SK-N-SH (cell line): ENCODE data around the gene BMAL1. TPM values are rescaled to one million over a fixed set of nuclear protein-coding genes. Genes with fewer than 3 reads are reported as not detected.

ENCODE experiments used
- CTCF ChIA-PET: fragments of 300-600, 350-600 bp; formaldehyde crosslinking; extraction: SDS; loops from one replicate; lab custom pipeline; 2021; lab: Yijun Ruan, JAX
- POLR2A ChIA-PET: fragments of 350-600 bp; sonication (Branson Sonifier 250); formaldehyde crosslinking; extraction: SDS; loops from one replicate; lab custom pipeline; 2020; ENCODE audit warnings: antibody characterized with exemption, inconsistent platforms; lab: Yijun Ruan, JAX
- DNase-seq: peaks from one replicate; pipeline ENCODE4 v3.0.0; 2012
- H2AFZ ChIP-seq: fragments of 200-600 bp; sonication (generic); 2 replicates; pipeline ENCODE4 v1.8.1; 2016; ENCODE audit warnings: antibody characterized with exemption, mild to moderate bottlenecking, low read depth
- H3F3A ChIP-seq: fragments of 200-600 bp; sonication (generic); replicated peaks from 2 replicates; pipeline ENCODE3; 2016; ENCODE audit warnings: antibody characterized with exemption, mild to moderate bottlenecking; ENCODE audit not compliant: insufficient read depth
- H3K27ac ChIP-seq, 2 experiments: fragments of 200-500 bp in 1 of 2; fragments of 200-600 bp in 1 of 2; sonication (Bioruptor generic) in 1 of 2; sonication (generic), shearing (Covaris generic) in 1 of 2; 2 replicates each; pipeline versions ENCODE4 v1.5.1 to v1.6.1; 2014 to 2016; ENCODE audit warnings: low read depth in 2 of 2, inconsistent platforms in 1 of 2, low read length in 1 of 2, mild to moderate bottlenecking in 1 of 2, mixed read lengths in 1 of 2
- H3K27me3 ChIP-seq: fragments of 200-600 bp; sonication (generic), shearing (Covaris generic); 2 replicates; pipeline ENCODE4 v1.6.1; 2016; ENCODE audit warnings: mixed run types; ENCODE audit not compliant: insufficient read depth
- H3K36me3 ChIP-seq, 2 experiments: fragments of 200-500 bp in 1 of 2; fragments of 200-600 bp in 1 of 2; sonication (Bioruptor generic) in 1 of 2; sonication (generic) in 1 of 2; replicated peaks in 1 of 2; 2 replicates each; pipeline versions ENCODE3 to v1.5.1; 2014 to 2016; ENCODE audit warnings: low read length in 1 of 2, mild to moderate bottlenecking in 1 of 2; ENCODE audit not compliant: insufficient read depth in 2 of 2, control insufficient read depth in 1 of 2
- H3K4me1 ChIP-seq, 2 experiments: fragments of 200-500 bp in 1 of 2; fragments of 200-600 bp in 1 of 2; sonication (Bioruptor generic) in 1 of 2; sonication (generic), shearing (Covaris generic) in 1 of 2; 2 replicates each; pipeline versions ENCODE4 v1.5.1 to v1.6.1; 2014 to 2016; ENCODE audit warnings: low read depth in 1 of 2, low read length in 1 of 2, mixed run types in 1 of 2; ENCODE audit not compliant: insufficient read depth in 2 of 2, control insufficient read depth in 1 of 2
- H3K4me2 ChIP-seq: fragments of 200-600 bp; sonication (generic), shearing (Covaris generic); 2 replicates; pipeline ENCODE4 v1.6.1; 2017; ENCODE audit warnings: mixed run types
- H3K4me3 ChIP-seq, 2 experiments: fragments of 200-500 bp in 1 of 2; fragments of 200-600 bp in 1 of 2; sonication (Bioruptor generic) in 1 of 2; sonication (generic), shearing (Covaris generic) in 1 of 2; 2 replicates each; pipeline versions ENCODE4 v1.5.1 to v1.8.1; 2014 to 2016; ENCODE audit warnings: low read depth in 2 of 2, inconsistent platforms in 1 of 2, low read length in 1 of 2, mild to moderate bottlenecking in 1 of 2, mixed read lengths in 1 of 2, moderate library complexity in 1 of 2
- H3K79me2 ChIP-seq: fragments of 200-600 bp; sonication (generic); 2 replicates; pipeline ENCODE4 v1.8.1; 2017; ENCODE audit warnings: mild to moderate bottlenecking; ENCODE audit not compliant: insufficient read depth
- H3K9ac ChIP-seq: fragments of 200-600 bp; sonication (generic); 2 replicates; pipeline ENCODE4 v1.6.1; 2017; ENCODE audit warnings: mixed run types
- H3K9me2 ChIP-seq: fragments of 200-600 bp; sonication (generic); 2 replicates; pipeline ENCODE4 v1.6.1; 2017; ENCODE audit warnings: mixed run types
- H3K9me3 ChIP-seq: fragments of 200-600 bp; sonication (generic); 2 replicates; pipeline ENCODE4 v1.6.1; 2017; ENCODE audit warnings: mixed run types, mild to moderate bottlenecking, moderate library complexity
- H4K20me1 ChIP-seq: fragments of 200-600 bp; sonication (generic); 2 replicates; pipeline ENCODE4 v1.6.1; 2017; ENCODE audit warnings: mild to moderate bottlenecking, mixed run types; ENCODE audit not compliant: insufficient read depth
- EZH2phosphoT487 ChIP-seq: fragments of 200-600 bp; sonication (generic); IDR thresholded peaks from 2 replicates; pipeline ENCODE4 v1.6.1; 2017; ENCODE audit warnings: low read depth, mixed run types, mild to moderate bottlenecking, antibody characterized with exemption, moderate library complexity, borderline replicate concordance
- FOXJ3 ChIP-seq: sonication (generic); formaldehyde crosslinking; IDR thresholded peaks from 2 replicates; pipeline ENCODE4 v1.5.1; 2020; ENCODE audit warnings: mild to moderate bottlenecking, missing genetic modification reagents
- GABPA ChIP-seq: IDR thresholded peaks from 2 replicates; pipeline ENCODE4 v1.4.0; 2012; ENCODE audit warnings: low read depth, mild to moderate bottlenecking
- GATA2 ChIP-seq: sonication (generic); formaldehyde crosslinking; IDR thresholded peaks from 2 replicates; pipeline ENCODE4 v1.5.0; 2020; ENCODE audit warnings: mild to moderate bottlenecking, missing genetic modification reagents
- JUND ChIP-seq: IDR thresholded peaks from 2 replicates; pipeline ENCODE4 v1.4.0; 2012
- MAX ChIP-seq: IDR thresholded peaks from 2 replicates; pipeline ENCODE4 v1.4.0; 2012; ENCODE audit warnings: low read depth
- MEF2A ChIP-seq: IDR thresholded peaks from 2 replicates; pipeline ENCODE4 v1.4.0; 2012; ENCODE audit warnings: low read depth, borderline replicate concordance
- NRF1 ChIP-seq: IDR thresholded peaks from 2 replicates; pipeline ENCODE4 v1.6.1; 2012; ENCODE audit warnings: low read depth, mild to moderate bottlenecking, low read length
- POLR2AphosphoS5 ChIP-seq: IDR thresholded peaks from 2 replicates; pipeline ENCODE4 v1.6.1; 2012; ENCODE audit warnings: low read depth, low read length
- RCOR1 ChIP-seq: fragments of 150-350 bp; IDR thresholded peaks from 2 replicates; pipeline ENCODE4 v1.6.1; 2017; ENCODE audit warnings: antibody characterized with exemption, low read length
- REST ChIP-seq: IDR thresholded peaks from 2 replicates; pipeline ENCODE4 v1.6.1; 2012; ENCODE audit warnings: mild to moderate bottlenecking, low read depth, low read length, moderate library complexity
- RFX5 ChIP-seq: IDR thresholded peaks from 2 replicates; pipeline ENCODE4 v1.6.1; 2012; ENCODE audit warnings: mild to moderate bottlenecking, improper control_type of control experiment, low read length
- SIN3A ChIP-seq: IDR thresholded peaks from 2 replicates; pipeline ENCODE4 v1.6.1; 2012; ENCODE audit warnings: low read depth, mild to moderate bottlenecking, low read length, moderate library complexity, borderline replicate concordance
- SMC3 ChIP-seq: IDR thresholded peaks from 2 replicates; pipeline ENCODE4 v1.6.1; 2012; ENCODE audit warnings: low read depth, low read length, improper control_type of control experiment
- TAF1 ChIP-seq: IDR thresholded peaks from 2 replicates; pipeline ENCODE4 v1.6.1; 2012; ENCODE audit warnings: low read depth, mild to moderate bottlenecking, low read length, moderate library complexity, borderline replicate concordance
- TCF12 ChIP-seq: IDR thresholded peaks from 2 replicates; pipeline ENCODE4 v1.4.0; 2012
- TEAD4 ChIP-seq: IDR thresholded peaks from 2 replicates; pipeline ENCODE4 v1.4.0; 2012; ENCODE audit warnings: mild to moderate bottlenecking, borderline replicate concordance; ENCODE audit not compliant: insufficient read depth
- USF1 ChIP-seq: IDR thresholded peaks from 2 replicates; pipeline ENCODE4 v1.4.0; 2012; ENCODE audit warnings: low read depth, borderline replicate concordance
- WGBS: methylation state at CpG from one replicate; pipeline ENCODE4 v1.1.6; 2017; ENCODE audit warnings: low lambda C conversion rate; 5-methylcytosine and 5-hydroxymethylcytosine counted together
- polyA plus RNA-seq, 3 experiments: library from polyadenylated mRNA; depleted of rRNA; stranded (reverse); fragments of >200 nt; gene quantifications; 2 replicates each; pipeline ENCODE4 v1.2.3, GENCODE V29; 2012

Gene BMAL1
- polyA plus RNA-seq, 1 of the 3 experiments (the other 2 are of a cell fraction): 6.5 TPM

GRCh38 chr11:13368041-13368446, 90.5 kb downstream of the BMAL1 start:
- peak overlapping the region in 1 of 2 experiments; percentile 42; a peak in 2 of 4 replicates for H3K27ac ChIP-seq
- H3K9ac ChIP-seq: peak overlapping the region; percentile 20; the same call in 1 of the 2 replicates
- WGBS: 80% methylated on average over 5 of the region's 5 CpGs
- H3K27me3 ChIP-seq: no peaks in the 10 kb centered on the region
- ChIA-PET POLR2A (no interaction called here), CTCF (interaction anchor here (1.3 to 2.2 kb wide), 4 partner anchors 14 to 22 kb away, joined by 3 to 6 read pairs (median 5); no protein-coding TSS in a partner anchor)
- H3K9me3 ChIP-seq: no peaks in the 10 kb centered on the region
- no peaks in the 10 kb centered on the region for H3K9me2 ChIP-seq
- no peak overlapping the region for H2AFZ ChIP-seq
- H3F3A ChIP-seq: peaks cover 5% of the 10 kb centered on the region
- no peak for DNase-seq
- H3K4me2 ChIP-seq: no peak overlapping the region
- H3K79me2 ChIP-seq: no peaks in the 10 kb centered on the region
- H3K4me3 ChIP-seq: no peak overlapping the region
- TF ChIP-seq RFX5 (no peak), TCF12 (0 out of 2 replicates have a peak, but pooled peaks have one; percentile 15)
- TF ChIP-seq, all 33 proteins: peak for 1
- no peaks in the 10 kb centered on the region for H4K20me1 ChIP-seq
- H3K4me1 ChIP-seq: peaks cover 0 to 8% of the 10 kb centered on the region in 2 experiments; a peak in 1 of 4 replicates
- peaks cover 23 to 46% of the 10 kb centered on the region in 2 experiments for H3K36me3 ChIP-seq

GRCh38 chr11:13373216-13373615, 95.6 kb downstream of the BMAL1 start:
- DNase-seq: no peak
- Histone ChIP-seq H3K27ac (no peak overlapping the region), H3K36me3 (peaks cover 34 to 48% of the 10 kb centered on the region in 2 experiments), H3K4me3 (no peak overlapping the region), H3K4me2 (no peak overlapping the region), H3K9me3 (no peaks in the 10 kb centered on the region), H3K4me1 (peaks cover 0 to 1% of the 10 kb centered on the region in 2 experiments; a peak in 1 of 4 replicates), H3K79me2 (no peaks in the 10 kb centered on the region), H4K20me1 (no peaks in the 10 kb centered on the region), H3K9me2 (no peaks in the 10 kb centered on the region), H3F3A (no peaks in the 10 kb centered on the region), H2AFZ (no peak overlapping the region), H3K9ac (no peak overlapping the region), H3K27me3 (no peaks in the 10 kb centered on the region)
- TF ChIP-seq FOXJ3 (CRISPR knock-in tag) (no peak), REST (no peak), USF1 (no peak), TAF1 (no peak), MEF2A (no peak), TEAD4 (no peak), MAX (no peak), GABPA (no peak), SMC3 (no peak), NRF1 (no peak), EZH2phosphoT487 (no peak), JUND (no peak), POLR2AphosphoS5 (no peak), SIN3A (no peak), TCF12 (no peak), GATA2 (no peak), RCOR1 (no peak)
- CTCF ChIA-PET: interaction anchor here (0.9 to 1.8 kb wide), 5 partner anchors 7 to 38 kb away, joined by 3 to 9 read pairs (median 3); no protein-coding TSS in a partner anchor
- POLR2A ChIA-PET: no interaction called here
- 90% methylated on average over 2 of the region's 2 CpGs for WGBS
